Motor neuron (in vitro differentiated cells): ENCODE data around the gene TSPAN14. TPM values are rescaled to one million over a fixed set of nuclear protein-coding genes. Genes with fewer than 3 reads are reported as not detected.

ENCODE experiments used
- ATAC-seq, 8 experiments: fragments of 200-7000 bp; cut with Tn5 transposase; replicated peaks in 6 of 8; 2 replicates each; pipeline ENCODE4 v1.8.0; 2021; ENCODE audit warnings: mild to moderate bottlenecking in 8 of 8, moderate library complexity in 8 of 8
- H3K27ac ChIP-seq, 2 donors: fragments of 250-450 bp; sonication (Bioruptor Pico); 2 replicates each; pipeline ENCODE4 v1.9.0; 2021; ENCODE audit warnings: antibody characterized with exemption in 2 of 2, mild to moderate bottlenecking in 2 of 2, moderate library complexity in 1 of 2
- H3K4me1 ChIP-seq, 2 donors: fragments of 250-450 bp; sonication (Bioruptor Pico); replicated peaks in 1 of 2; 2 replicates each; pipeline ENCODE4 v1.6.1; 2021; ENCODE audit warnings: antibody characterized with exemption in 2 of 2, mild to moderate bottlenecking in 2 of 2, moderate library complexity in 1 of 2
- H3K4me3 ChIP-seq, 5 donors: fragments of 250-450 bp; sonication (Bioruptor Pico); 2 replicates each; pipeline ENCODE4 v1.9.0; 2021; ENCODE audit warnings: antibody characterized with exemption in 5 of 5, mild to moderate bottlenecking in 5 of 5, moderate library complexity in 4 of 5
- WGBS, 10 experiments: fragments of 450-650 bp; shearing (Covaris generic); methylation state at CpG; one replicate each; pipeline ENCODE4 v1.0.0; 2022; 5-methylcytosine and 5-hydroxymethylcytosine counted together
- in situ Hi-C, 9 experiments: fragments of 400-800 bp; cut with MboI; loops; one replicate each; pipeline ENCODE4 v1.15.0; 2021; ENCODE audit warnings: low sequenced_read_pairs in 9 of 9, low pct_unique_long_range_greater_than_20kb in 2 of 9; ENCODE audit not compliant: unreplicated experiment in 9 of 9
- total RNA-seq, 8 experiments: library from RNA; unstranded; fragments of 300-600 nt; gene quantifications; 2 replicates each; pipeline versions ENCODE4 v1.2.3 to v1.2.4, GENCODE V29; 2022

TSPAN14 gene, protein sequence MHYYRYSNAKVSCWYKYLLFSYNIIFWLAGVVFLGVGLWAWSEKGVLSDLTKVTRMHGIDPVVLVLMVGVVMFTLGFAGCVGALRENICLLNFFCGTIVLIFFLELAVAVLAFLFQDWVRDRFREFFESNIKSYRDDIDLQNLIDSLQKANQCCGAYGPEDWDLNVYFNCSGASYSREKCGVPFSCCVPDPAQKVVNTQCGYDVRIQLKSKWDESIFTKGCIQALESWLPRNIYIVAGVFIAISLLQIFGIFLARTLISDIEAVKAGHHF
- total RNA-seq = 10 to 100 TPM; 12.4 to 44.8 (median 16.1) TPM

DNA sequence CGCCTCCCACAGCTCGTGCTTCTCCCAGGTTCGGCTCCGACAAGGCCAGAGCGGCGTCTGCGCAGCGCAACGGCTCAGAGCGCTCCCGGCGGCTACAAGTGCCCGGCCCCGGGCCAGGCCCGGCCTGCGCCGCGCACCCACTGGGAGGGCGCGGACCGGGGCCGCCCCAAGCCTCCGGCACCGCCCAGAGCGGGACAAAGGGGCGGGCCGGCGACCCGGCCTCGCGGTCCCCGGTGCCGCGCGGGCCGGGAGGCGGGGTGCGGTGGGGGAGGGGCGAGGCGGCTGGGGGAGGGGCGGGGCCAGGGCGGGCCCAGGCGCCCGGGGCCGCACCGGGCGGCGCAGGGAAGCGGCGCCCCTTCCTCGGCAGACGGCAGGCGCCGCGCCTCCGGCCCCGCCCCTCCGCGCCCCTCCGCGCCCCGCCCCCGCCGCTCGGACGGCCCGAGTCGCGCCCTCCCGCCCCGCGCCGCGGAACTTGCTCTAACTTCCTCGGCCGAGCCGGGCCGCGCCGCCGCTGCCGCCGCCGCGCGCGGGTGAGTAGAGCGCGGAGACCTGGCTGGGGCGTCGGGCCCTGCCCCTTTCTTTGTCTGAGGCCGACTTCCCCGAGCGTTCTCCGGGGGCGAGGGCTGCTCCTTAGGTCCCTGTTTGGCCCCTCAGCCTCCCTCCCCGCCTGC lies at the start of gene TSPAN14:
TSPAN14 (plus strand) TSS at position 469 of the 671 bp plus-strand sequence. CDS start 34,924 bp downstream, outside the sequence.
- in situ Hi-C loops = loop anchor here in 1 of 9 experiments (10.0 kb wide), 1 partner anchor 51 kb away; no protein-coding TSS in a partner anchor

GRCh38 chr10:80405035-80405434 lies 49.1 kb upstream of the TSPAN14 start:
- no peak overlapping the region for H3K4me3 ChIP-seq
- ATAC-seq = no peak
- H3K4me1 ChIP-seq = peaks cover 11 to 21% of the 10 kb centered on the region in 2 donors
- in situ Hi-C loops = no loop called here
- no peak overlapping the region for H3K27ac ChIP-seq
- 0 to 86% (median 0%) methylated on average over 1 of the region's 1 CpG; no CpG with 5 or more reads in 7 of the 10 experiments for WGBS, 10 experiments

More for the DNA sequence above, at the start of gene TSPAN14:
- ATAC-seq = peak; percentile 76 to 87 (median 84)
- Histone ChIP-seq H3K4me1 (peaks cover 12% of the 10 kb centered on the region in 2 donors), H3K4me3 (peak within 1 kb of the TSS; percentile 50 to 96 (median 74)), H3K27ac (peak within 1 kb of the TSS; percentile 75 to 79)
- WGBS, 10 experiments = 0% methylated on average over 1 of the region's 97 CpGs; no CpG with 5 or more reads in 9 of the 10 experiments

- in situ Hi-C loops = no loop called here
- peak in 2 of 8 experiments; percentile 8 to 76 for ATAC-seq
- no peak overlapping the region for H3K27ac ChIP-seq
- no peak overlapping the region for H3K4me3 ChIP-seq
- peaks cover 16 to 25% of the 10 kb centered on the region in 2 donors for H3K4me1 ChIP-seq
- 18 to 74% (median 49%) methylated on average over 2 to 4 of the region's 4 CpGs; no CpG with 5 or more reads in 1 of the 10 experiments for WGBS, 10 experiments
Observed at GRCh38 chr10:80405626-80406025, 48.5 kb upstream of the TSPAN14 start.

DNA sequence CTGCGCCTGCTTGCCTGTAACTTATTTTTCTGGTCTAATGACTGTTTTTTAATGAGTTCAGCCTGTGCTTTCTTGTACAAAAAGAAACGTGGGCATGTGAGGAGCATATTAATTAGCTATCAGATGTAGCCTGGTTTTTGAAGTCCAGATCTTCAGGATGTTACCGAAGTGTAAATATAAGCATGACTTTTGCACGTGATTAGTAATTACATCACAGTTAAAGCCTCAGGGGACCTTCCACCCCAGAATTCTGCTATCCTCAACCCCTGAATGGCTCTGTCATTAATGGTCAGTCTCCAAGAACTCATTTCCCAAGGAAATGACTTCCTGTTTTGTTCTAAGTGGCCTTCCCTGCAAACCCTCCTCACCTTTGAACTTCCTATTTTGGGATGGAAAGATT lies 47.9 kb upstream of the TSPAN14 start:
- no peak overlapping the region for H3K4me3 ChIP-seq
- WGBS, 10 experiments = 4 to 82% (median 51%) methylated on average over 1 to 4 of the region's 4 CpGs
- ATAC-seq = no peak
- peaks cover 18 to 29% of the 10 kb centered on the region in 2 donors for H3K4me1 ChIP-seq
- in situ Hi-C loops = no loop called here
- H3K27ac ChIP-seq = no peak overlapping the region

- peak in 6 of 8 experiments; percentile 3 to 56 (median 51) for ATAC-seq
- WGBS, 10 experiments = 8 to 59% (median 20%) methylated on average over 2 to 10 of the region's 16 CpGs; no CpG with 5 or more reads in 6 of the 10 experiments
Observed at GRCh38 chr10:80407812-80408241, 46.3 kb upstream of the TSPAN14 start.

DNA sequence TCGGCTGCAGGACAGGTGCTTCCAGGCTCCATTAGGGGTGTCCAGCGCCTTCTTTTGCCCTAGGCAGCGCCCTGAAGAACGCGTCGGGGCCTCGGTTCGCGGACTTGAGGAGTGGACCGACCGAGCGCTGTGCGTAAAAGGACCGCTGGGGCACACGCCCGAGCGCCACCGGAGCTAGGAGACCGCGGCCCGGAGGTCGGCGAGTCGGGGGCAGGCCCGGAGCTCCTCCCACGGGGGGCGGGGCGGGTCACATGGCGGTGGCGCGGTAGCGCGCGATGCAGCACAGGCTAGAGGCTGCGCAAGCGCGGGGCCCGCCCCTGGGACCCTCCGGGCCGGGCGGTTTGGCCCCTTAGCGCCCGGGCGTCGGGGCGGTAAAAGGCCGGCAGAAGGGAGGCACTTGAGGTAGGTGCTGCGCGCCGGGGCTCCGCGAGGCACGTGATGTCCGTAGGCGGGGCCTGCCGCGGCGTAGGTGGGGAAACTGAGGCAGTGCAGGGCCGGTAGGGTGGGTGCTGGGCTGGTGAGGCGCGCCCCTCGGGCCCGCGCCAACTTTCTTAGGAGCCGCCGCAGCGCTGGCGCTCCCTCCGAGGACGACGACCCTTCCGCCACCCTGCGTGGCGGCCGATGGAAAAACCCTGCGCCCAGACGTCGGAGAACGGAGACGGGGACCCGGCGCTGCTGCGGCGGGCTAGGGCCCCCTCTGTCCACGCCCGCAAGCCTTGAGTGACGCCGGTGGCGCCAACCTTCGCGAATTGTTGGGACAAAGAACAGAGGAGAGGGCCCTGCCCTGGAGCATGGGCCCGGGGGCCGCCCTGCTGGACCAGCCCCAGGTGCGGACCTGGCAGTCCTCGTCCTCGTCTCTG lies 45.6 kb upstream of the TSPAN14 start, which contains the start of gene PRXL2A:
PRXL2A (plus strand) TSS at position 310 of the 860 bp plus-strand sequence. CDS start 11,917 bp downstream, outside the sequence.
- 0 to 10% (median 1%) methylated on average over 4 to 17 of the region's 96 CpGs; no CpG with 5 or more reads in 6 of the 10 experiments for WGBS, 10 experiments
- ATAC-seq = peak; percentile 57 to 96 (median 94)
- peak within 1 kb of the TSS in 1 of 2 donors; percentile 41 for H3K27ac ChIP-seq
- H3K4me3 ChIP-seq = peak within 1 kb of the TSS; percentile 60 to 95 (median 82)
- peaks cover 28 to 46% of the 10 kb centered on the region in 2 donors for H3K4me1 ChIP-seq
- in situ Hi-C loops = no loop called here

More at GRCh38 chr10:80407812-80408241, 46.3 kb upstream of the TSPAN14 start:
- H3K27ac ChIP-seq = peak overlapping the region in 1 of 2 donors; percentile 41
- H3K4me1 ChIP-seq = peaks cover 25 to 41% of the 10 kb centered on the region in 2 donors
- in situ Hi-C loops = no loop called here
- peak overlapping the region; percentile 60 to 95 (median 82) for H3K4me3 ChIP-seq

- Histone ChIP-seq H3K4me3 (peak overlapping the region; percentile 60 to 95 (median 82)), H3K27ac (no peak overlapping the region), H3K4me1 (peaks cover 29 to 50% of the 10 kb centered on the region in 2 donors)
- no peak for ATAC-seq
- 0 to 88% (median 10%) methylated on average over 2 to 11 of the region's 12 CpGs; no CpG with 5 or more reads in 3 of the 10 experiments for WGBS, 10 experiments
- in situ Hi-C loops = no loop called here
Observed at GRCh38 chr10:80409121-80409520, 45.0 kb upstream of the TSPAN14 start.

DNA sequence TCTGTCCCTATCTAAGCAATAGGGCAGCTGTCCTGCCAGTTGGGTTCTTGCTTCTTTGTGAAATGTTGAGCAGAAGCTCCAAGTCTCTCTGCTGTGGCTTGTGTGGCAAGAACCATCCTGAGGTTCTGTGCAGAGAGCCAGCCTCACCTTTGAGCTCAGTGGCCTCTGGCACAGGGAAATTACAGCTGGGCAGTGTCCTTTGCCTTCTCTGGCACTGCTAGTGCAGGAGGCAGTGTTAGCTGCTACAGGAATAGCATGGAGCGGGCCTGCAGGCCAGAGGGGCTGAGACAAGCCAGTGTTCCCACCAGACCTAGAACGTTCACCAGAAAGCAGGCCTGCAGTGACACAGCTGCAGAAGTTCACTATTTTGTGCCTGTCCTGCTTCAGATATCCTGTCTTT lies 44.0 kb upstream of the TSPAN14 start:
- in situ Hi-C loops = no loop called here
- Histone ChIP-seq H3K4me3 (no peak overlapping the region), H3K27ac (no peak overlapping the region), H3K4me1 (peaks cover 32 to 50% of the 10 kb centered on the region in 2 donors)
- no peak for ATAC-seq
- 40 to 100% (median 75%) methylated on average over 1 to 2 of the region's 2 CpGs; no CpG with 5 or more reads in 6 of the 10 experiments for WGBS, 10 experiments

DNA sequence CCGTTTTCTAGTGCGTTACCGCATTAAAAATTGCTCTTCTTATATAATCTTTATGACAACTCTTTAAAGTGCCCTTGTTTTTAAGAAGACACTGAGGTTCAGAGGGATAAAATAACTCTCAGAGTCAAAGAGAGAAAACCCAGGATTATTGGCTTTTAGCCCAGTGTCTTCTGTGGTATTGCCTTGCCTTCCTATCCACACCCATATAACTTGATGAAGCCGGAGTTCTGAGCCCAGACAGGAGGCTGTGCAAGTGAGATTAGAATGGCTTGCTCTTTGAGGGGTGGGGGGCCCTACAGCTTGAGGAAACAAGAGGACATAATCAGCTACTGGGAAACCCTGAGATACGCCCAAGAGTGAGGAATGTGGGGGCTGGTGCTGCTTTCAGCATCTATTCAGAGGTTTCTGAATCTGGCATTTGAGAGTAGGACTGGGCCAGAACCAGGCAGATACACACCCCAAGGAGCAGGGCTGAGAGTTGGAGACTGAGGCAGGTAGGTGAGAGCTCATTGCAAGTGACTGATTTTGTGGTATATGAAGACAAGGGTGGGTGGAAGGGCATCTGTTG lies 43.4 kb upstream of the TSPAN14 start:
- in situ Hi-C loops = no loop called here
- Histone ChIP-seq H3K27ac (no peak overlapping the region), H3K4me1 (peaks cover 32 to 55% of the 10 kb centered on the region in 2 donors)

DNA sequence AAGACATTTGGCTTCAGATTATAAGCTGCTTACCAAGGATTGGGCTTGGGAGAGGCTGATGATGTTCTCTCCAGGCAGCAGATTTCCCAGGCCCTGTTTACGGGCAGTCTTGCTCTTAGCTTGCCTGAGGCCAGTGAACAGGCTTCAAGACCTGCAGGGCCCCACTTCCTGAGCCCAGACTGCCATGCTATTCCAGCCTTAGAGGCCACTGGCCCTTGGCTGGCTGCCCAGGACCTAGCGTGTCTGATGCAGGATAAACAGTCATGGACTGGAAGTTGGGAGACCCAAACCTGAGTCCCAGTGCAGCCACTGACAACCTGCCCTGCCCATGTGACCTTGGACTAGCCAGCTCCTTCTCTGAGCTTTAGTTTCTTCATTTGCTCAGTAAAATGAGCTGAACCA lies 42.8 kb upstream of the TSPAN14 start:
- no peak for ATAC-seq
- in situ Hi-C loops = no loop called here
- Histone ChIP-seq H3K4me3 (no peak overlapping the region), H3K27ac (no peak overlapping the region), H3K4me1 (peaks cover 32 to 55% of the 10 kb centered on the region in 2 donors)
- 80 to 100% (median 92%) methylated on average over 1 to 2 of the region's 2 CpGs; no CpG with 5 or more reads in 6 of the 10 experiments for WGBS, 10 experiments

More for the DNA sequence above, 43.4 kb upstream of the TSPAN14 start:
- 37 to 100% (median 93%) methylated on average over 2 to 5 of the region's 5 CpGs; no CpG with 5 or more reads in 3 of the 10 experiments for WGBS, 10 experiments
- no peak overlapping the region for H3K4me3 ChIP-seq
- ATAC-seq = peak in 1 of 8 experiments; percentile 8

- Histone ChIP-seq H3K27ac (no peak overlapping the region), H3K4me3 (no peak overlapping the region), H3K4me1 (peaks cover 34 to 59% of the 10 kb centered on the region in 2 donors)
- in situ Hi-C loops = no loop called here
- WGBS, 10 experiments = 100% methylated on average over 1 of the region's 1 CpG; no CpG with 5 or more reads in 9 of the 10 experiments
- ATAC-seq = peak in 1 of 8 experiments; percentile 1
Observed at GRCh38 chr10:80411681-80412220, 42.4 kb upstream of the TSPAN14 start.
